Renal pelvis (tissue), 3 donors: ENCODE data around the gene AFM. TPM values are rescaled to one million over a fixed set of nuclear protein-coding genes. Genes with fewer than 3 reads are reported as not detected.

Experiments
- polyA plus RNA-seq, 3 donors: library from polyadenylated mRNA; unstranded; fragments of 120-200 nt; gene quantifications; one replicate each; pipeline ENCODE4 v1.2.1, GENCODE V29; 2013; ENCODE audit not compliant: insufficient read length in 3 of 3

AFM gene
- polyA plus RNA-seq, 3 donors = 9.6 to 15.1 (median 14.8) TPM

Other genes starting within 250 kb of the AFM start
- 10 to 100 TPM; 74.7 to 81.2 (median 75.3) TPM for gene ANKRD17, start 222.9 kb upstream of the AFM start, polyA plus RNA-seq
- 1 to 10 TPM; 2.2 to 3.3 (median 2.2) TPM for gene ALB, start 77.5 kb upstream of the AFM start, polyA plus RNA-seq
- gene AFP, start 45.5 kb upstream of the AFM start, polyA plus RNA-seq = 1,000 to 10,000 TPM in 2 of 3 donors, 100 to 1,000 TPM in 1; 437 to 1,749 (median 1,318) TPM
- gene RASSF6, start 138.7 kb downstream of the AFM start, polyA plus RNA-seq = 1 to 10 TPM; 4.4 to 8.8 (median 6.2) TPM